Stomach smooth muscle (tissue), 2 donors: Measurements from ENCODE around the gene DSTN.

Experiments used
- H3K27ac ChIP-seq: one replicate; pipeline ENCODE4 v1.7.0; 2013; ENCODE audit warnings: mild to moderate bottlenecking, low read length, inconsistent platforms
- H3K27me3 ChIP-seq, 2 donors: one replicate each; pipeline ENCODE4 v1.7.0; 2013; ENCODE audit warnings: low read length in 2 of 2; ENCODE audit not compliant: insufficient read depth in 2 of 2, control insufficient read depth in 1 of 2
- H3K36me3 ChIP-seq, 2 donors: one replicate each; pipeline ENCODE4 v1.7.0; 2013; ENCODE audit warnings: low read length in 2 of 2; ENCODE audit not compliant: control insufficient read depth in 2 of 2, insufficient read depth in 2 of 2
- H3K4me1 ChIP-seq: one replicate; pipeline ENCODE4 v1.7.0; 2013; ENCODE audit warnings: low read length; ENCODE audit not compliant: control insufficient read depth, insufficient read depth
- H3K4me3 ChIP-seq, 2 donors: one replicate each; pipeline ENCODE4 v1.7.0; 2013; ENCODE audit warnings: low read length in 2 of 2
- H3K9ac ChIP-seq, 2 donors: one replicate each; pipeline ENCODE4 v1.7.0; 2013; ENCODE audit warnings: low read length in 2 of 2, mild to moderate bottlenecking in 1 of 2
- H3K9me3 ChIP-seq, 2 donors: one replicate each; pipeline ENCODE4 v1.7.0; 2013; ENCODE audit warnings: low read length in 2 of 2; ENCODE audit not compliant: control insufficient read depth in 2 of 2
- donor health status: healthy.
- donor health status: Pancreatic carcinoma.

DSTN gene

GRCh38 chr20:17545127-17545526 lies 24.7 kb upstream of the DSTN start:
- Histone ChIP-seq H3K27ac (peak overlapping the region; percentile 33), H3K36me3 (no peaks in the 10 kb centered on the region), H3K9ac (no peak overlapping the region), H3K4me1 (peaks cover 39% of the 10 kb centered on the region), H3K27me3 (no peaks in the 10 kb centered on the region), H3K9me3 (no peaks in the 10 kb centered on the region), H3K4me3 (no peak overlapping the region)

- H3K9me3 ChIP-seq: peaks cover 0 to 6% of the 10 kb centered on the region in 2 donors
- no peak overlapping the region for H3K27ac ChIP-seq
- H3K27me3 ChIP-seq: no peaks in the 10 kb centered on the region
- no peak overlapping the region for H3K4me3 ChIP-seq
- H3K4me1 ChIP-seq: peaks cover 11% of the 10 kb centered on the region
- no peak overlapping the region for H3K9ac ChIP-seq
- H3K36me3 ChIP-seq: no peaks in the 10 kb centered on the region
These were observed 20.7 kb upstream of the DSTN start for GRCh38 chr20:17549131-17549530.

- no peak overlapping the region for H3K4me3 ChIP-seq
- H3K4me1 ChIP-seq: peaks cover 35% of the 10 kb centered on the region
- no peak overlapping the region for H3K9ac ChIP-seq
- H3K9me3 ChIP-seq: peaks cover 0 to 6% of the 10 kb centered on the region in 2 donors
- H3K36me3 ChIP-seq: no peaks in the 10 kb centered on the region
- no peaks in the 10 kb centered on the region for H3K27me3 ChIP-seq
- H3K27ac ChIP-seq: no peak overlapping the region
These were observed 14.8 kb upstream of the DSTN start for GRCh38 chr20:17555106-17555505.

- Histone ChIP-seq H3K36me3 (no peaks in the 10 kb centered on the region), H3K27me3 (no peaks in the 10 kb centered on the region), H3K4me3 (peak overlapping the region; percentile 37 to 49), H3K9me3 (no peaks in the 10 kb centered on the region), H3K9ac (peak overlapping the region; percentile 49 to 66), H3K4me1 (peaks cover 40% of the 10 kb centered on the region), H3K27ac (peak overlapping the region; percentile 98)
These were observed 12.8 kb upstream of the DSTN start for GRCh38 chr20:17556837-17557674.

- Histone ChIP-seq H3K27ac (peak overlapping the region; percentile 98), H3K27me3 (no peaks in the 10 kb centered on the region), H3K9me3 (no peaks in the 10 kb centered on the region), H3K4me3 (peak overlapping the region in 1 of 2 donors; percentile 49), H3K9ac (peak overlapping the region; percentile 49 to 66), H3K36me3 (no peaks in the 10 kb centered on the region), H3K4me1 (peaks cover 43% of the 10 kb centered on the region)
These were observed 12.2 kb upstream of the DSTN start for GRCh38 chr20:17557675-17558006.

- Histone ChIP-seq H3K9ac (peak overlapping the region; percentile 49 to 80), H3K4me1 (peaks cover 50% of the 10 kb centered on the region), H3K27me3 (no peaks in the 10 kb centered on the region), H3K9me3 (no peaks in the 10 kb centered on the region), H3K4me3 (peak overlapping the region in 1 of 2 donors; percentile 52), H3K36me3 (no peaks in the 10 kb centered on the region), H3K27ac (peak overlapping the region; percentile 98)
These were observed 11.5 kb upstream of the DSTN start for GRCh38 chr20:17558154-17558940.

GRCh38 chr20:17558941-17559304 lies 11.0 kb upstream of the DSTN start:
- Histone ChIP-seq H3K4me3 (peak overlapping the region in 1 of 2 donors; percentile 52), H3K36me3 (no peaks in the 10 kb centered on the region), H3K27me3 (no peaks in the 10 kb centered on the region), H3K9ac (peak overlapping the region; percentile 49 to 80), H3K27ac (peak overlapping the region; percentile 98), H3K9me3 (no peaks in the 10 kb centered on the region), H3K4me1 (peaks cover 55% of the 10 kb centered on the region)

GRCh38 chr20:17559338-17559737 lies 10.5 kb upstream of the DSTN start:
- no peaks in the 10 kb centered on the region for H3K27me3 ChIP-seq
- H3K4me1 ChIP-seq: peaks cover 58% of the 10 kb centered on the region
- no peaks in the 10 kb centered on the region for H3K9me3 ChIP-seq
- peak overlapping the region; percentile 98 for H3K27ac ChIP-seq
- H3K9ac ChIP-seq: peak overlapping the region in 1 of 2 donors; percentile 49
- no peak overlapping the region for H3K4me3 ChIP-seq
- no peaks in the 10 kb centered on the region for H3K36me3 ChIP-seq

- no peaks in the 10 kb centered on the region for H3K9me3 ChIP-seq
- H3K9ac ChIP-seq: no peak overlapping the region
- H3K27ac ChIP-seq: peak overlapping the region; percentile 98
- peak overlapping the region in 1 of 2 donors; percentile 9 for H3K4me3 ChIP-seq
- H3K4me1 ChIP-seq: peaks cover 60% of the 10 kb centered on the region
- H3K27me3 ChIP-seq: no peaks in the 10 kb centered on the region
- H3K36me3 ChIP-seq: no peaks in the 10 kb centered on the region
These were observed 9.4 kb upstream of the DSTN start for GRCh38 chr20:17560344-17561074.

- Histone ChIP-seq H3K4me3 (no peak overlapping the region), H3K36me3 (no peaks in the 10 kb centered on the region), H3K27ac (peak overlapping the region; percentile 90), H3K27me3 (no peaks in the 10 kb centered on the region), H3K9ac (peak overlapping the region; percentile 49 to 55), H3K4me1 (peaks cover 53% of the 10 kb centered on the region), H3K9me3 (no peaks in the 10 kb centered on the region)
These were observed 7.0 kb upstream of the DSTN start for GRCh38 chr20:17562804-17563305.
